ENCODE results near the gene MAP3K14.

DNA sequence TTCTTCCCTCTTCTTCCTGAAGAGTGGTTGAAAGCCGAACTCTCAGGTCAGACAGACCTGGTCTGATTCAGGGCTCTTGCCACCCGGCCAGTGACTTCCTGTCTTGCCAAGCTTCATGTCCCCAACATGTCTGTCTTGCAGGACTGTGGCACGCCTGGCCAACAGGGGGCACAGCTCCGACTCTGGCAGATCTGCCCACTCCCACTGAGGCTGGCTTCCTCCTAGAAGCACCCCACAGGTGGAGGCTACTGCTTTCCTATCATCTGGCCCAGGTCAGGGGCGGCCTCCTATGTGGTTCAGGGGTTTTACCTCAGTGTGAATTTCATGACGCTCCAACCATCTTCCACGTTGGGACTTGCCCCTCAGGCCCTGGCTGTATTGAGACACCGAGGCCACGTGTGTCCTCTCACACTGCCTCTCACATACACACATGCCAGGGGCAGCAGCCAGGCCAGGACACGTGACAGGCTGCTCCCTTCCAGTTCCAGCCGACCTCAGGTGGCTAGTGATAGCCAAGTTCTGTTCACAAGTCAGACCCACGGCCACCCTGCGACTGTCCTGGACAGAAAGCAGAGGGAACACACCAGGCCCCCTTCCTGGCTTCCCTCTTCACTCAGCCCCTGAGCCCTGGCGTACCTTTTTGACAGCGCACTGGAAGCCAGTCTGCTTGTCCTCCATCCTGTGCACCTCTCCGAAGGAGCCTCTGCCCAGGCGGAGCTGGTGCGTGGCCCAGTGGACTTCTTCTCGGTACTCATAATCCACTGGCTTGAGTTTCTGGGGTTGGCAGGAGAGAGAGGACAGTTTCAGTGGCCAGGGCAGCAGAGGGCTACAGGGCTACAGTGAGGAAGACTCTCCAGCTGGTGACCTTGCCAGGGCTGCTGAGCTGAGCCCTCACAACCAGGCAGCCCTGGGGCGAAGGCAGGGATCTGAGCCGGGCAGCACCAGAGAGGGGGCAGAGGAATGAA is 32.4 kb downstream of the MAP3K14 start:
- TF ChIP-seq, protein P1, sequence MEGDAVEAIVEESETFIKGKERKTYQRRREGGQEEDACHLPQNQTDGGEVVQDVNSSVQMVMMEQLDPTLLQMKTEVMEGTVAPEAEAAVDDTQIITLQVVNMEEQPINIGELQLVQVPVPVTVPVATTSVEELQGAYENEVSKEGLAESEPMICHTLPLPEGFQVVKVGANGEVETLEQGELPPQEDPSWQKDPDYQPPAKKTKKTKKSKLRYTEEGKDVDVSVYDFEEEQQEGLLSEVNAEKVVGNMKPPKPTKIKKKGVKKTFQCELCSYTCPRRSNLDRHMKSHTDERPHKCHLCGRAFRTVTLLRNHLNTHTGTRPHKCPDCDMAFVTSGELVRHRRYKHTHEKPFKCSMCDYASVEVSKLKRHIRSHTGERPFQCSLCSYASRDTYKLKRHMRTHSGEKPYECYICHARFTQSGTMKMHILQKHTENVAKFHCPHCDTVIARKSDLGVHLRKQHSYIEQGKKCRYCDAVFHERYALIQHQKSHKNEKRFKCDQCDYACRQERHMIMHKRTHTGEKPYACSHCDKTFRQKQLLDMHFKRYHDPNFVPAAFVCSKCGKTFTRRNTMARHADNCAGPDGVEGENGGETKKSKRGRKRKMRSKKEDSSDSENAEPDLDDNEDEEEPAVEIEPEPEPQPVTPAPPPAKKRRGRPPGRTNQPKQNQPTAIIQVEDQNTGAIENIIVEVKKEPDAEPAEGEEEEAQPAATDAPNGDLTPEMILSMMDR (IDR thresholded peaks at IDR 0.05; ENCODE audit: poor library complexity) = no peak
- TF ChIP-seq EZH2 (IDR thresholded peaks at IDR 0.05; ENCODE audit: borderline replicate concordance) (no peak), EZH2phosphoT487 (IDR thresholded peaks at IDR 0.05; ENCODE audit: low read depth, severe bottlenecking, unreplicated experiment) (no peak)
